ENCODE measurements around the gene TGFBR3.

GRCh38 chr1:91680556-91681155 is 205.3 kb downstream of the TGFBR3 start:
- TF ChIP-seq POLR2AphosphoS5 (IDR thresholded peaks at IDR 0.05) (no peak), POLR2A (IDR thresholded peaks at IDR 0.05) (no peak), EP300 (IDR thresholded peaks at IDR 0.05; ENCODE audit: low read depth) (no peak)
- TF ChIP-seq, protein P1, sequence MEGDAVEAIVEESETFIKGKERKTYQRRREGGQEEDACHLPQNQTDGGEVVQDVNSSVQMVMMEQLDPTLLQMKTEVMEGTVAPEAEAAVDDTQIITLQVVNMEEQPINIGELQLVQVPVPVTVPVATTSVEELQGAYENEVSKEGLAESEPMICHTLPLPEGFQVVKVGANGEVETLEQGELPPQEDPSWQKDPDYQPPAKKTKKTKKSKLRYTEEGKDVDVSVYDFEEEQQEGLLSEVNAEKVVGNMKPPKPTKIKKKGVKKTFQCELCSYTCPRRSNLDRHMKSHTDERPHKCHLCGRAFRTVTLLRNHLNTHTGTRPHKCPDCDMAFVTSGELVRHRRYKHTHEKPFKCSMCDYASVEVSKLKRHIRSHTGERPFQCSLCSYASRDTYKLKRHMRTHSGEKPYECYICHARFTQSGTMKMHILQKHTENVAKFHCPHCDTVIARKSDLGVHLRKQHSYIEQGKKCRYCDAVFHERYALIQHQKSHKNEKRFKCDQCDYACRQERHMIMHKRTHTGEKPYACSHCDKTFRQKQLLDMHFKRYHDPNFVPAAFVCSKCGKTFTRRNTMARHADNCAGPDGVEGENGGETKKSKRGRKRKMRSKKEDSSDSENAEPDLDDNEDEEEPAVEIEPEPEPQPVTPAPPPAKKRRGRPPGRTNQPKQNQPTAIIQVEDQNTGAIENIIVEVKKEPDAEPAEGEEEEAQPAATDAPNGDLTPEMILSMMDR (IDR thresholded peaks at IDR 0.05), result no peak
